GM12875 (cell line): ENCODE measurements around the gene TLE1.

ENCODE experiments used
- H3K4me3 ChIP-seq: one replicate; pipeline ENCODE4 v1.5.1; 2011; ENCODE audit warnings: low read depth, low read length, control low read depth
- CTCF ChIP-seq: IDR thresholded peaks from 2 replicates; pipeline ENCODE4 v1.5.1; 2011; ENCODE audit warnings: low read depth, mild to moderate bottlenecking, control low read depth, inconsistent platforms, low read length, moderate library complexity, borderline replicate concordance; ENCODE audit not compliant: insufficient read depth

The TLE1 gene

DNA sequence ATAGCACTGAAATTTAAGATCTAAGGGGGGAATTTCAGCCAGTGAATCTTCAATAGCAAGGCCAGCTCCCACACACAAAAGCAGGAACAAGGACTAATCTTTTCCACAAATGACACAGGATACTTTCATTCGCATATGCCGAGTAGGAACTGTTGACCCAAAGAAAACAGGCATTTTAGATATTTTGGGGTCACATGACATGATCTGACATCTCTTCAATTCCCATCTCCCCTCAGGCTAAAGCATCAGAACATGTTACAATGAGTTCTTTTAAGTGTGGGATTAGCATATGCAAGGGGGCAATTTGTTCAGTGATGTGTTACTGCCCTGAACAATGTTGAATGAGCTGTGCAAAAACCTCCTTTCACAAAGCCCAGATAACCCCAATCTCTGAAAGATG, 68.2 kb downstream of the TLE1 start:
- H3K4me3 ChIP-seq = no peak overlapping the region
- TF ChIP-seq CTCF = no peak

- TF ChIP-seq CTCF = no peak
Measured at GRCh38 chr9:81620002-81620390, 69.4 kb downstream of the TLE1 start.

GRCh38 chr9:81619353-81620001, 69.9 kb downstream of the TLE1 start:
- no peak for TF ChIP-seq CTCF

More at GRCh38 chr9:81620002-81620390, 69.4 kb downstream of the TLE1 start:
- no peak overlapping the region for H3K4me3 ChIP-seq

GRCh38 chr9:81618923-81619322, 70.4 kb downstream of the TLE1 start:
- no peak overlapping the region for H3K4me3 ChIP-seq
- no peak for TF ChIP-seq CTCF

More at GRCh38 chr9:81619353-81620001, 69.9 kb downstream of the TLE1 start:
- no peak overlapping the region for H3K4me3 ChIP-seq

GRCh38 chr9:81616141-81616540, 73.2 kb downstream of the TLE1 start:
- no peak overlapping the region for H3K4me3 ChIP-seq
- no peak for TF ChIP-seq CTCF

GRCh38 chr9:81614335-81614734, 75.0 kb downstream of the TLE1 start:
- TF ChIP-seq CTCF = no peak
- no peak overlapping the region for H3K4me3 ChIP-seq

GRCh38 chr9:81613002-81613812, 76.1 kb downstream of the TLE1 start:
- H3K4me3 ChIP-seq = no peak overlapping the region
- TF ChIP-seq CTCF = no peak
